GM21619 (cell line): ENCODE data around the gene DDA1.
"Not testable (repeated sequence)": the region's sequence is repeated elsewhere in the genome, so short reads cannot be mapped to it uniquely, and the experiment has no call there.

Source experiments
- ATAC-seq: cut with Tn5 transposase; IDR thresholded peaks from one replicate; pipeline ENCODE4 v1.9.1; 2021; ENCODE audit not compliant: unreplicated experiment

DDA1 gene

GRCh38 chr19:17341386-17341785, 32.0 kb downstream of the DDA1 start:
- ATAC-seq: no peak

GRCh38 chr19:17341845-17342244, 32.5 kb downstream of the DDA1 start:
- no peak for ATAC-seq

- ATAC-seq: no peak
Measured at GRCh38 chr19:17346109-17346671, 36.8 kb downstream of the DDA1 start.

GRCh38 chr19:17347361-17347760, 38.0 kb downstream of the DDA1 start:
- no peak for ATAC-seq

GRCh38 chr19:17347877-17348276, 38.5 kb downstream of the DDA1 start:
- ATAC-seq: no peak

- ATAC-seq: no peak
Measured at GRCh38 chr19:17348700-17349099, 39.3 kb downstream of the DDA1 start.

- no peak for ATAC-seq
Measured at GRCh38 chr19:17351815-17352435, 42.6 kb downstream of the DDA1 start.

- no peak for ATAC-seq
Measured at GRCh38 chr19:17352608-17353280, 43.4 kb downstream of the DDA1 start.

GRCh38 chr19:17353386-17353785, 44.0 kb downstream of the DDA1 start:
- ATAC-seq: no peak

GRCh38 chr19:17357078-17357666, 47.8 kb downstream of the DDA1 start:
- no peak for ATAC-seq

GRCh38 chr19:17357724-17358123, 48.4 kb downstream of the DDA1 start:
- no peak for ATAC-seq

- ATAC-seq: no peak
Measured at GRCh38 chr19:17358395-17358794, 49.0 kb downstream of the DDA1 start.

GRCh38 chr19:17359905-17360800, 50.8 kb downstream of the DDA1 start:
- no peak for ATAC-seq

GRCh38 chr19:17363852-17364605, 54.7 kb downstream of the DDA1 start:
- ATAC-seq: not testable (repeated sequence)

- ATAC-seq: no peak
Measured at GRCh38 chr19:17365361-17365760, 56.0 kb downstream of the DDA1 start.

GRCh38 chr19:17370026-17370587, 60.7 kb downstream of the DDA1 start:
- ATAC-seq: peak; percentile 78
